ENCODE measurements around the gene PPP1R2C.

The PPP1R2C gene

GRCh38 chrX:42797651-42798269 is 19.8 kb upstream of the PPP1R2C start:
- Histone ChIP-seq H3K36me3 (ENCODE audit: control insufficient read depth in 1 of 2, insufficient read depth in 2 of 2, low read length in 2 of 2) (no peaks in the 10 kb centered on the region), H3K27ac (ENCODE audit: low read depth, low read length) (no peak overlapping the region), H3K4me1 (ENCODE audit: control insufficient read depth in 1 of 2, insufficient read depth in 2 of 2, low read length in 2 of 2) (no peaks in the 10 kb centered on the region), H3K9me3 (ENCODE audit: control insufficient read depth in 1 of 2, low read length in 2 of 2) (no peaks in the 10 kb centered on the region), H3K4me3 (ENCODE audit: low read depth in 1 of 2, low read length in 2 of 2) (no peak overlapping the region), H3K27me3 (ENCODE audit: control insufficient read depth in 1 of 2, insufficient read depth in 2 of 2, low read length in 2 of 2) (no peaks in the 10 kb centered on the region), H3K9ac (ENCODE audit: low read depth in 1 of 2, low read length in 2 of 2) (no peak overlapping the region)

GRCh38 chrX:42783451-42783850 is 5.5 kb upstream of the PPP1R2C start:
- no peak overlapping the region for H3K27ac ChIP-seq (ENCODE audit: low read depth, low read length)
- no peaks in the 10 kb centered on the region for H3K4me1 ChIP-seq (ENCODE audit: control insufficient read depth in 1 of 2, insufficient read depth in 2 of 2, low read length in 2 of 2)
- no peak overlapping the region for H3K4me3 ChIP-seq (ENCODE audit: low read depth in 1 of 2, low read length in 2 of 2)
- no peaks in the 10 kb centered on the region for H3K36me3 ChIP-seq (ENCODE audit: control insufficient read depth in 1 of 2, insufficient read depth in 2 of 2, low read length in 2 of 2)
- no peak overlapping the region for H3K9ac ChIP-seq (ENCODE audit: low read depth in 1 of 2, low read length in 2 of 2)
- H3K9me3 ChIP-seq (ENCODE audit: control insufficient read depth in 1 of 2, low read length in 2 of 2): no peaks in the 10 kb centered on the region
- H3K27me3 ChIP-seq (ENCODE audit: control insufficient read depth in 1 of 2, insufficient read depth in 2 of 2, low read length in 2 of 2): no peaks in the 10 kb centered on the region

- Histone ChIP-seq H3K9ac (ENCODE audit: low read depth in 1 of 2, low read length in 2 of 2) (no peak overlapping the region), H3K4me1 (ENCODE audit: control insufficient read depth in 1 of 2, insufficient read depth in 2 of 2, low read length in 2 of 2) (no peaks in the 10 kb centered on the region), H3K9me3 (ENCODE audit: control insufficient read depth in 1 of 2, low read length in 2 of 2) (no peaks in the 10 kb centered on the region), H3K36me3 (ENCODE audit: control insufficient read depth in 1 of 2, insufficient read depth in 2 of 2, low read length in 2 of 2) (no peaks in the 10 kb centered on the region), H3K27ac (ENCODE audit: low read depth, low read length) (no peak overlapping the region), H3K4me3 (ENCODE audit: low read depth in 1 of 2, low read length in 2 of 2) (no peak overlapping the region), H3K27me3 (ENCODE audit: control insufficient read depth in 1 of 2, insufficient read depth in 2 of 2, low read length in 2 of 2) (no peaks in the 10 kb centered on the region)
These were observed 1.8 kb downstream of the PPP1R2C start for GRCh38 chrX:42776195-42776594.

DNA sequence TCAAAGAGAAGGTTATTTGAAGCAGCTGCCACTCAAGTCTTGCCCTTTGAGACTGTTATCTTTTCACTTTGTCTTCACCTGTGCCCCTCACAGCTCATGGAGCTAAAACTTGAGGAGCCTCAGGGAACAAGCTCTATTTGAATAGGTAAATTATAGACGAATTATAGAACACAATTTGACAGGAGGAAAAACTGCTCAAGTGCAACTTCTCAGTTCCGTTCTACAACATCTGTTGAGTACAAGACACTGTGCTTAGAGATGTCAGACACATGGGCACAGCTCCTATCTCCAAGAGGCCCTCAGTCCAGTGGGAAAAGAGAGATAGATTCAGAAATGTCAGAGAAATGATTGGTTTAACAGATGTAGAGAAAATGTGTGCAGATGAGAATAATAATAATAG is 5.1 kb downstream of the PPP1R2C start:
- Histone ChIP-seq H3K9ac (ENCODE audit: low read depth in 1 of 2, low read length in 2 of 2) (no peak overlapping the region), H3K36me3 (ENCODE audit: control insufficient read depth in 1 of 2, insufficient read depth in 2 of 2, low read length in 2 of 2) (no peaks in the 10 kb centered on the region), H3K4me3 (ENCODE audit: low read depth in 1 of 2, low read length in 2 of 2) (no peak overlapping the region), H3K9me3 (ENCODE audit: control insufficient read depth in 1 of 2, low read length in 2 of 2) (no peaks in the 10 kb centered on the region), H3K27me3 (ENCODE audit: control insufficient read depth in 1 of 2, insufficient read depth in 2 of 2, low read length in 2 of 2) (no peaks in the 10 kb centered on the region), H3K27ac (ENCODE audit: low read depth, low read length) (no peak overlapping the region), H3K4me1 (ENCODE audit: control insufficient read depth in 1 of 2, insufficient read depth in 2 of 2, low read length in 2 of 2) (no peaks in the 10 kb centered on the region)

DNA sequence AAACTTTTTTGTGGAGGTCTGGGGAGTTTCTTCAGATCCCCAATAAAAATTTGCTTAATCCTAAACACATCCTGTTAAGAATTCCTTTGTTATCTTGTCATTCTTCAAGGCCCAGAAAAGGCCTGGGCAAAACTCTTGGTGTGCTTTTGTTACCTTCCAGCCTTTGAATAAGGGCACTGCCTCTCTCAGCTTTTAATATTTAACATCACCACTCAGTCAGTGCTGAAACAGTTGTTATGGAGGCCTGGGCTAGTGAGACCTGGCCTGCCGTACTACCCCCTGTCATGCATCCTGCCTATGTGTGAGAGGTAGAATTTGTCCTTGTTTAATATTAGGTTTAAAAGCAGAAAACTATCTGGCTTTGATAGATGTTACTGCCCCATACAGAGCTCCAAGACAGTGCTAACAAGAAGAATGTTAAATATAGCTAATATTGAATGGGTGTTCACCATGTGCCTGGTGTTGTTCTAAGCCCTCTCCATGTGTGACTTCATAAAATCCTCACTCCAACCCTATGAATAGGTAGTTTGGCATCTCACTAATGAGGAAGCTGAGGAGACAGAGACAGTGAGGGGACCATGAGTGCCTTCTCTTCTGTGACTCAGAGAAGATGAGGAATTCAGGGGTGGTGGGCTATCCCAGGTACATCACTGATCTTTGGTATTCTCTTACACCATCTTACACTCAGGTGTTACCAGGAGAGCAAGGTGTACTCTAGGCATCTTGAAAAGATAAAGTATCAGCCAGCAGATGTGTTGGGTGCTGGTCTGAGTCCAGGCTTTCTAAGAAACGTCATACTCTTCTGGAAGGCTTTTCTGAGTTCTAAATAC is 6.2 kb downstream of the PPP1R2C start:
- Histone ChIP-seq H3K9me3 (ENCODE audit: control insufficient read depth in 1 of 2, low read length in 2 of 2) (no peaks in the 10 kb centered on the region), H3K27me3 (ENCODE audit: control insufficient read depth in 1 of 2, insufficient read depth in 2 of 2, low read length in 2 of 2) (no peaks in the 10 kb centered on the region), H3K27ac (ENCODE audit: low read depth, low read length) (no peak overlapping the region), H3K36me3 (ENCODE audit: control insufficient read depth in 1 of 2, insufficient read depth in 2 of 2, low read length in 2 of 2) (no peaks in the 10 kb centered on the region), H3K9ac (ENCODE audit: low read depth in 1 of 2, low read length in 2 of 2) (no peak overlapping the region), H3K4me1 (ENCODE audit: control insufficient read depth in 1 of 2, insufficient read depth in 2 of 2, low read length in 2 of 2) (no peaks in the 10 kb centered on the region), H3K4me3 (ENCODE audit: low read depth in 1 of 2, low read length in 2 of 2) (no peak overlapping the region)

- Histone ChIP-seq H3K4me1 (ENCODE audit: control insufficient read depth in 1 of 2, insufficient read depth in 2 of 2, low read length in 2 of 2) (no peaks in the 10 kb centered on the region), H3K9ac (ENCODE audit: low read depth in 1 of 2, low read length in 2 of 2) (no peak overlapping the region), H3K36me3 (ENCODE audit: control insufficient read depth in 1 of 2, insufficient read depth in 2 of 2, low read length in 2 of 2) (no peaks in the 10 kb centered on the region), H3K27me3 (ENCODE audit: control insufficient read depth in 1 of 2, insufficient read depth in 2 of 2, low read length in 2 of 2) (no peaks in the 10 kb centered on the region), H3K27ac (ENCODE audit: low read depth, low read length) (no peak overlapping the region), H3K4me3 (ENCODE audit: low read depth in 1 of 2, low read length in 2 of 2) (no peak overlapping the region), H3K9me3 (ENCODE audit: control insufficient read depth in 1 of 2, low read length in 2 of 2) (no peaks in the 10 kb centered on the region)
These were observed 7.4 kb downstream of the PPP1R2C start for GRCh38 chrX:42770566-42770965.

DNA sequence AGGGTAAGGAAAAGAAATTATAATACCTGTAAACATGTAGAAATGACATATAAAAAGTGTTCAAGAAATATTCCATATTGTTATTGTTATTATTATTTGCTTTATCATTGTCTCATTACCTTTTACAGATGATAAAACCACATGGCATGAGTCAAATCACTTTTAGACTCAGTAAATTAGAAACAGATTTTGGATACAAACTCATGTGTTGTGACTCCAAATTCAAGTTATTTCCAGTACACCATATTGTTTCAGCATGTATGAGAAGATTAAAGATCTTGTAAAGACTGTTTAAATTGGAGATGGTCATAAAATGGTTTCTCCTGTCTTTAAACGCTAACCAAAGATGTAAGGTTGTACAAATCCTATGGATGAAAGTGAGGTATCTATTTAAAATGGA is 18.1 kb downstream of the PPP1R2C start:
- no peaks in the 10 kb centered on the region for H3K4me1 ChIP-seq (ENCODE audit: control insufficient read depth in 1 of 2, insufficient read depth in 2 of 2, low read length in 2 of 2)
- H3K27me3 ChIP-seq (ENCODE audit: control insufficient read depth in 1 of 2, insufficient read depth in 2 of 2, low read length in 2 of 2): no peaks in the 10 kb centered on the region
- no peaks in the 10 kb centered on the region for H3K9me3 ChIP-seq (ENCODE audit: control insufficient read depth in 1 of 2, low read length in 2 of 2)
- H3K36me3 ChIP-seq (ENCODE audit: control insufficient read depth in 1 of 2, insufficient read depth in 2 of 2, low read length in 2 of 2): no peaks in the 10 kb centered on the region
- no peak overlapping the region for H3K27ac ChIP-seq (ENCODE audit: low read depth, low read length)
- H3K9ac ChIP-seq (ENCODE audit: low read depth in 1 of 2, low read length in 2 of 2): no peak overlapping the region
- H3K4me3 ChIP-seq (ENCODE audit: low read depth in 1 of 2, low read length in 2 of 2): no peak overlapping the region

GRCh38 chrX:42755815-42756214 is 22.1 kb downstream of the PPP1R2C start:
- H3K27ac ChIP-seq (ENCODE audit: low read depth, low read length): no peak overlapping the region
- H3K4me3 ChIP-seq (ENCODE audit: low read depth in 1 of 2, low read length in 2 of 2): no peak overlapping the region
- no peaks in the 10 kb centered on the region for H3K9me3 ChIP-seq (ENCODE audit: control insufficient read depth in 1 of 2, low read length in 2 of 2)
- no peaks in the 10 kb centered on the region for H3K27me3 ChIP-seq (ENCODE audit: control insufficient read depth in 1 of 2, insufficient read depth in 2 of 2, low read length in 2 of 2)
- H3K9ac ChIP-seq (ENCODE audit: low read depth in 1 of 2, low read length in 2 of 2): no peak overlapping the region
- H3K36me3 ChIP-seq (ENCODE audit: control insufficient read depth in 1 of 2, insufficient read depth in 2 of 2, low read length in 2 of 2): no peaks in the 10 kb centered on the region
- no peaks in the 10 kb centered on the region for H3K4me1 ChIP-seq (ENCODE audit: control insufficient read depth in 1 of 2, insufficient read depth in 2 of 2, low read length in 2 of 2)

DNA sequence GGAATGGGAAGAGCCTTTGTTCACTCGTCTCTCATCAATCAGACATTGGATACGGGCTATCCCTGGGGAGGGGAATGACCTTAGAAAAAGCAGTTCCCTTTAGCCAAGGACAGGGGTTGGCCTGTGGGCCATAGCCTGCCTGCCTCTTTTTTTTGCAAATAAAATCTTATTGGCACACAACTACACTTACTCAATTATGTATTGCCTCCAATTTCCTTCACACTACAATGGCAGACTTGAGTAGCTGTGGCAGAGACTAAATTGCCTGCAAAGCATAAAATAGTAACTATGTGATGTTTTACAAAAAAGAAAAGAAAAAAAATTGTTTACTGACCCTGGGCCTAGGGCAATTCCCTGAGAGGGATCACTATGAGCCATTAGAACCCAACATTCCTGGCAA is 23.4 kb downstream of the PPP1R2C start:
- no peak overlapping the region for H3K4me3 ChIP-seq (ENCODE audit: low read depth in 1 of 2, low read length in 2 of 2)
- H3K9ac ChIP-seq (ENCODE audit: low read depth in 1 of 2, low read length in 2 of 2): no peak overlapping the region
- H3K36me3 ChIP-seq (ENCODE audit: control insufficient read depth in 1 of 2, insufficient read depth in 2 of 2, low read length in 2 of 2): no peaks in the 10 kb centered on the region
- no peaks in the 10 kb centered on the region for H3K27me3 ChIP-seq (ENCODE audit: control insufficient read depth in 1 of 2, insufficient read depth in 2 of 2, low read length in 2 of 2)
- H3K27ac ChIP-seq (ENCODE audit: low read depth, low read length): no peak overlapping the region
- no peaks in the 10 kb centered on the region for H3K9me3 ChIP-seq (ENCODE audit: control insufficient read depth in 1 of 2, low read length in 2 of 2)
- H3K4me1 ChIP-seq (ENCODE audit: control insufficient read depth in 1 of 2, insufficient read depth in 2 of 2, low read length in 2 of 2): no peaks in the 10 kb centered on the region

GRCh38 chrX:42754115-42754514 is 23.8 kb downstream of the PPP1R2C start:
- Histone ChIP-seq H3K4me1 (ENCODE audit: control insufficient read depth in 1 of 2, insufficient read depth in 2 of 2, low read length in 2 of 2) (no peaks in the 10 kb centered on the region), H3K27me3 (ENCODE audit: control insufficient read depth in 1 of 2, insufficient read depth in 2 of 2, low read length in 2 of 2) (no peaks in the 10 kb centered on the region), H3K9me3 (ENCODE audit: control insufficient read depth in 1 of 2, low read length in 2 of 2) (no peaks in the 10 kb centered on the region), H3K36me3 (ENCODE audit: control insufficient read depth in 1 of 2, insufficient read depth in 2 of 2, low read length in 2 of 2) (no peaks in the 10 kb centered on the region), H3K4me3 (ENCODE audit: low read depth in 1 of 2, low read length in 2 of 2) (no peak overlapping the region), H3K9ac (ENCODE audit: low read depth in 1 of 2, low read length in 2 of 2) (no peak overlapping the region), H3K27ac (ENCODE audit: low read depth, low read length) (no peak overlapping the region)
